Heart right ventricle (tissue), 16 donors: ENCODE data around the gene MICALL2. TPM values are rescaled to one million over a fixed set of nuclear protein-coding genes. Genes with fewer than 3 reads are reported as not detected.
A peak's percentile ranks its signal among the peaks of the same experiment; 100 is the strongest.

Experiments used
- ATAC-seq, 8 donors: fragments of 200-7000 bp; cut with Tn5 transposase; one replicate each; pipeline ENCODE4 v1.9.1; 2020; ENCODE audit warnings: mild to moderate bottlenecking in 8 of 8, moderate library complexity in 8 of 8, moderate number of reproducible peaks in 1 of 8
- DNase-seq, 2 donors: peaks; one replicate each; pipeline ENCODE4 v3.0.0-alpha.2; 2020
- H3K27ac ChIP-seq, 10 donors: fragments of 200-600 bp; sonication (generic) in 2 of 10; one replicate each; pipeline versions ENCODE4 v1.5.0 to v1.8.0; 2020 to 2022; ENCODE audit warnings: mild to moderate bottlenecking in 3 of 10
- H3K27me3 ChIP-seq, 7 donors: fragments of 200-600 bp; one replicate each; pipeline ENCODE4 v1.8.0; 2021 to 2022; ENCODE audit warnings: mild to moderate bottlenecking in 2 of 7
- H3K36me3 ChIP-seq, 9 donors: fragments of 200-600 bp; sonication (generic) in 1 of 9; one replicate each; pipeline versions ENCODE4 v1.5.0 to v1.8.0; 2020 to 2022; ENCODE audit warnings: mild to moderate bottlenecking in 2 of 9
- H3K4me1 ChIP-seq, 9 donors: fragments of 200-600 bp; sonication (generic) in 1 of 9; one replicate each; pipeline versions ENCODE4 v1.5.0 to v1.8.0; 2020 to 2022; ENCODE audit warnings: mild to moderate bottlenecking in 4 of 9
- H3K4me3 ChIP-seq, 10 donors: fragments of 200-600 bp; sonication (generic) in 2 of 10; one replicate each; pipeline versions ENCODE4 v1.5.0 to v1.8.0; 2020 to 2022; ENCODE audit warnings: mild to moderate bottlenecking in 7 of 10, moderate library complexity in 2 of 10
- H3K9me3 ChIP-seq, 11 donors: fragments of 200-600 bp in 10 of 11; sonication (generic) in 2 of 11; one replicate each; pipeline versions ENCODE4 v1.5.0 to v1.8.0; 2013 to 2022; ENCODE audit warnings: mild to moderate bottlenecking in 2 of 11, control low read depth in 1 of 11, moderate library complexity in 1 of 11
- CTCF ChIP-seq, 9 donors: fragments of 200-600 bp; sonication (generic) in 2 of 9; IDR thresholded peaks; one replicate each; pipeline versions ENCODE4 v1.5.0 to v1.8.0; 2021 to 2022; ENCODE audit warnings: antibody characterized with exemption in 9 of 9, mild to moderate bottlenecking in 5 of 9, moderate library complexity in 1 of 9
- WGBS, 2 donors: extraction: QIAGEN DNeasy Blood & Tissue Kit; methylation state at CpG; one replicate each; pipeline ENCODE4 v1.1.7; 2013; ENCODE audit warnings: inconsistent platforms in 1 of 2; 5-methylcytosine and 5-hydroxymethylcytosine counted together
- intact Hi-C, 10 donors: fragments of 100-400 bp; cut with DNase I; formaldehyde crosslinking; loops; one replicate each; pipeline versions ENCODE4 v1.11.1 to v1.14.2; 2022
- polyA plus RNA-seq, 2 donors: library from polyadenylated mRNA; stranded (reverse); fragments of 200-250 nt; gene quantifications; one replicate each; pipeline ENCODE4 v1.2.3, GENCODE V29; 2013
- total RNA-seq, 10 donors: library from RNA; stranded (reverse); fragmentation: NEBNext Ultra II Directional in 3 of 10; extraction: Animal tissue kit (Norgen Biotek cat#: 25700) in 3 of 10; gene quantifications; one replicate each; pipeline versions ENCODE4 v1.2.1 to v1.2.4, GENCODE V29; 2021 to 2023
- donor health status: Arrhythmogenic right ventricular cardiomyopathy.
- donor health status: ischemic (EF 13 %, LVEDD 7.1; RV severe dilation, severe dysfunction).
- donor health status: healthy with polysubstance abuse.
- donor health status: DM: no; HTN: yes; CAD: no.
- donor health status: DM: no; HTN: no; CAD: no.
- donor health status: ischemic (EF 25% LVEDD 6.9; RV normal size, moderate dysfunction).
- donor health status: ischemic (EF 25% LVEDD 5.7; RV mildly dilated, moderate dysfunction).
- donor health status: healthy.
- donor health status: DM: yes; HTN: yes; CAD: no.
- donor health status: Ischemic cardiomyopathy.
- donor health status: ischemic (EF 35%, LVEDD 5.7; RV mildly dilated, moderate dysfunction).
- donor health status: nonischemic (EF 11% LVEDD 7.7; RV severe dilation, severe dysfunction).
- donor health status: DM: yes; HTN: yes; CAD: no.
- donor health status: PGD.
- donor health status: ischemic (EF 29% LVEDD 5.4; RV normal size, mild dysfunction).
- donor health status: nonischemic (EF 23%, LVEDD 6.1; RV moderate dilation, normal function).

The MICALL2 gene
- total and polyA plus RNA-seq, 12 donors: 4.6 to 38.3 (median 8.7) TPM

GRCh38 chr7:1473864-1474512, 14.7 kb upstream of the MICALL2 start:
- DNase-seq (peak; percentile 86 to 88), ATAC-seq (peak; percentile 48 to 83 (median 72))
- peak; percentile 78 to 95 (median 94) for TF ChIP-seq CTCF (IDR thresholded peaks at IDR 0.05)
- Histone ChIP-seq H3K4me1 (peaks cover 0 to 11% (median 4%) of the 10 kb centered on the region in 9 donors), H3K9me3 (no peaks in the 10 kb centered on the region), H3K4me3 (no peak overlapping the region), H3K27ac (no peak overlapping the region), H3K36me3 (peaks cover 0 to 100% (median 44%) of the 10 kb centered on the region in 9 donors), H3K27me3 (no peaks in the 10 kb centered on the region)
- WGBS, 2 donors: 32 to 35% methylated on average over 37 of the region's 37 CpGs
- intact Hi-C loops: loop anchor here (1.0 to 10.0 kb wide), 7 partner anchors 37 to 249 kb away; no protein-coding TSS in a partner anchor

- H3K36me3 ChIP-seq: peaks cover 0 to 69% (median 30%) of the 10 kb centered on the region in 9 donors
Measured at GRCh38 chr7:1470901-1471300, 11.6 kb upstream of the MICALL2 start.

GRCh38 chr7:1468643-1469298, 9.5 kb upstream of the MICALL2 start:
- WGBS, 2 donors: 89 to 91% methylated on average over 24 of the region's 24 CpGs
- intact Hi-C loops: no loop called here
- ATAC-seq: no peak
- DNase-seq: no peak
- Histone ChIP-seq H3K4me3 (no peak overlapping the region), H3K27ac (no peak overlapping the region), H3K36me3 (peaks cover 0 to 48% (median 30%) of the 10 kb centered on the region in 9 donors), H3K9me3 (no peaks in the 10 kb centered on the region), H3K4me1 (peaks cover 8 to 18% (median 14%) of the 10 kb centered on the region in 9 donors), H3K27me3 (no peaks in the 10 kb centered on the region)
- no peak for TF ChIP-seq CTCF (IDR thresholded peaks at IDR 0.05)

More at GRCh38 chr7:1470901-1471300, 11.6 kb upstream of the MICALL2 start:
- 92 to 97% methylated on average over 21 of the region's 21 CpGs for WGBS, 2 donors
- no peaks in the 10 kb centered on the region for H3K9me3 ChIP-seq
- ATAC-seq (no peak), DNase-seq (no peak)
- H3K4me1 ChIP-seq: peaks cover 8 to 25% (median 14%) of the 10 kb centered on the region in 9 donors
- H3K4me3 ChIP-seq: no peak overlapping the region
- H3K27me3 ChIP-seq: no peaks in the 10 kb centered on the region
- H3K27ac ChIP-seq: no peak overlapping the region
- TF ChIP-seq CTCF (IDR thresholded peaks at IDR 0.05): no peak
- intact Hi-C loops: loop anchor here in 9 of 10 donors (5.0 to 10.0 kb wide), 5 partner anchors 34 to 246 kb away; no protein-coding TSS in a partner anchor

GRCh38 chr7:1468203-1468602, 8.9 kb upstream of the MICALL2 start:
- H3K27me3 ChIP-seq: no peaks in the 10 kb centered on the region
- H3K9me3 ChIP-seq: no peaks in the 10 kb centered on the region
- no peak overlapping the region for H3K4me3 ChIP-seq
- intact Hi-C loops: no loop called here
- 93 to 96% methylated on average over 13 of the region's 13 CpGs for WGBS, 2 donors
- H3K36me3 ChIP-seq: peaks cover 0 to 42% (median 24%) of the 10 kb centered on the region in 9 donors
- peaks cover 8 to 19% (median 13%) of the 10 kb centered on the region in 9 donors for H3K4me1 ChIP-seq
- ATAC-seq: no peak
- TF ChIP-seq CTCF (IDR thresholded peaks at IDR 0.05): no peak
- H3K27ac ChIP-seq: no peak overlapping the region
- DNase-seq: no peak
